PC-3 (cell line): ENCODE results near the gene LIMA1. TPM values are rescaled to one million over a fixed set of nuclear protein-coding genes. Genes with fewer than 3 reads are reported as not detected.

ENCODE experiments used
- ATAC-seq: fragments of 200-7000 bp; cut with Tn5 transposase; 2 replicates; pipeline ENCODE4 v1.9.1; 2020; ENCODE audit warnings: mild to moderate bottlenecking, moderate library complexity
- BruUV-seq: library from RNA; stranded (reverse); fragments of 400-500 nt; replicated peaks from 2 replicates; lab custom pipeline; 2021; lab: Mats Ljungman, UMichigan
- CTCF ChIA-PET: fragments of 300-600 bp; sonication (Branson Sonifier 250); formaldehyde crosslinking; loops from one replicate; lab custom pipeline; 2022; ENCODE audit warnings: antibody characterized with exemption; lab: Charles Lee
- POLR2A ChIA-PET: fragments of 300-600 bp; sonication (Branson Sonifier 250); formaldehyde crosslinking; loops from one replicate; lab custom pipeline; 2022; ENCODE audit warnings: antibody characterized with exemption; ENCODE audit not compliant: unreplicated experiment; lab: Charles Lee
- DNase-seq: peaks from one replicate; pipeline ENCODE4 v3.0.0-alpha.2; 2015
- H2AFZ ChIP-seq: fragments of 300-600 bp; sonication (generic); 2 replicates; pipeline ENCODE4 v1.6.0; 2016; ENCODE audit warnings: antibody characterized with exemption, low read length
- H3F3A ChIP-seq: fragments of 300-600 bp; sonication (generic); one replicate; pipeline ENCODE4 v1.6.0; 2017; ENCODE audit warnings: antibody characterized with exemption, low read length, control low read depth, mild to moderate bottlenecking; ENCODE audit not compliant: unreplicated experiment
- H3K27ac ChIP-seq: fragments of 300-600 bp; sonication (generic); 2 replicates; pipeline ENCODE4 v1.5.1; 2016; ENCODE audit warnings: mild to moderate bottlenecking, low read length
- H3K27me3 ChIP-seq: fragments of 300-600 bp; sonication (generic); 2 replicates; pipeline ENCODE4 v1.6.1; 2016; ENCODE audit warnings: low read length, mixed read lengths
- H3K36me3 ChIP-seq: fragments of 300-600 bp; sonication (generic); 2 replicates; pipeline ENCODE4 v1.6.1; 2016; ENCODE audit warnings: low read depth, mixed run types, low read length, mixed read lengths
- H3K4me1 ChIP-seq: fragments of 300-600 bp; sonication (generic); 2 replicates; pipeline ENCODE4 v1.5.1; 2016; ENCODE audit warnings: low read length; ENCODE audit not compliant: insufficient read depth
- H3K4me2 ChIP-seq: fragments of 300-600 bp; sonication (generic); 2 replicates; pipeline ENCODE4 v1.6.0; 2016; ENCODE audit warnings: low read length
- H3K4me3 ChIP-seq: fragments of 300-600 bp; sonication (generic); 2 replicates; pipeline ENCODE4 v1.5.1; 2016; ENCODE audit warnings: mild to moderate bottlenecking, low read length, mixed read lengths
- H3K79me2 ChIP-seq: fragments of 300-600 bp; sonication (generic); 2 replicates; pipeline ENCODE4 v1.6.1; 2017; ENCODE audit warnings: low read length, mixed read lengths
- H3K9ac ChIP-seq: fragments of 300-600 bp; sonication (generic); 2 replicates; pipeline ENCODE4 v1.6.0; 2016; ENCODE audit warnings: mild to moderate bottlenecking, low read length
- H3K9me2 ChIP-seq: fragments of 300-600 bp; sonication (generic); replicated peaks from 2 replicates; pipeline ENCODE4 v1.6.1; 2016; ENCODE audit warnings: mixed run types, low read length, mixed read lengths
- H3K9me3 ChIP-seq: fragments of 300-600 bp; sonication (generic); 2 replicates; pipeline ENCODE4 v1.6.1; 2016; ENCODE audit warnings: low read length, mixed read lengths
- H4K20me1 ChIP-seq: fragments of 300-600 bp; sonication (generic); 2 replicates; pipeline ENCODE4 v1.6.1; 2016; ENCODE audit warnings: low read length, mixed read lengths
- EZH2 ChIP-seq: fragments of 300-600 bp; sonication (generic); IDR thresholded peaks from one replicate; pipeline ENCODE4 v1.6.1; 2017; ENCODE audit warnings: antibody characterized with exemption, mild to moderate bottlenecking, low read length; ENCODE audit not compliant: unreplicated experiment
- EZH2phosphoT487 ChIP-seq: fragments of 300-600 bp; sonication (generic); IDR thresholded peaks from 2 replicates; pipeline ENCODE4 v1.6.1; 2018; ENCODE audit warnings: mild to moderate bottlenecking, antibody characterized with exemption, low read length, borderline replicate concordance
- intact Hi-C: fragments of 100-400 bp; cut with micrococcal nuclease; formaldehyde crosslinking; loops from 2 replicates; pipeline ENCODE4 v1.9.0; 2023
- total RNA-seq: library from RNA; depleted of rRNA; stranded (reverse); fragments of >200 nt; gene quantifications from 2 replicates; pipeline ENCODE4 v1.2.3, GENCODE V29; 2014
- TF ChIP-seq, protein P1 (sequence below): fragments of 300-600 bp; sonication (generic); conservative IDR thresholded peaks from 2 replicates; pipeline ENCODE4 v1.5.1; 2017; ENCODE audit warnings: antibody characterized with exemption, low read depth, mild to moderate bottlenecking, low read length

The LIMA1 gene
- total RNA-seq, 1 experiment from 2014 or later: 45.1 TPM

DNA sequence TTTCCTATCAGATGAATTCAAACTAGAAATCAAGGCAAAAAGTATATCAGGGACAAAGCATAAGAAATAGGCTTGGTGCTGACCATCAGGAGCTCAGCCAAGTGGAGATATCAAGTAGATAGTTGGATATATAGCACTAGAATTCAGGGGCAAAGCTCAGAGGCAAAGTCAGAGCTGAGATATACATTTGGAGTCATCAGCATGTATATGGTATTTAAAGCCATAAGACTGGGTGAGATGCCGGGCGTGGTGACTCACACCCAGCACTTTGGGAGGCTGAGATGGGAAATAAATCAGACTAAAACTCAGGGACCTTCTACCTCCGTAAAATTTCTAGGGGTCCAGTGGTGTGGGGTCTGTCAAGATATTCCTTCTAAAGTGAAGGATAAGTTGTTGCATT, 38.9 kb upstream of the LIMA1 start:
- CTCF ChIA-PET: interaction anchor here (0.5 kb wide), 1 partner anchor 237 kb away, joined by 3 read pairs; the partner anchor contains the start of gene SMARCD1
- H3K79me2 ChIP-seq: no peaks in the 10 kb centered on the region
- TF ChIP-seq EZH2 (no peak), EZH2phosphoT487 (no peak)
- TF ChIP-seq, protein P1, sequence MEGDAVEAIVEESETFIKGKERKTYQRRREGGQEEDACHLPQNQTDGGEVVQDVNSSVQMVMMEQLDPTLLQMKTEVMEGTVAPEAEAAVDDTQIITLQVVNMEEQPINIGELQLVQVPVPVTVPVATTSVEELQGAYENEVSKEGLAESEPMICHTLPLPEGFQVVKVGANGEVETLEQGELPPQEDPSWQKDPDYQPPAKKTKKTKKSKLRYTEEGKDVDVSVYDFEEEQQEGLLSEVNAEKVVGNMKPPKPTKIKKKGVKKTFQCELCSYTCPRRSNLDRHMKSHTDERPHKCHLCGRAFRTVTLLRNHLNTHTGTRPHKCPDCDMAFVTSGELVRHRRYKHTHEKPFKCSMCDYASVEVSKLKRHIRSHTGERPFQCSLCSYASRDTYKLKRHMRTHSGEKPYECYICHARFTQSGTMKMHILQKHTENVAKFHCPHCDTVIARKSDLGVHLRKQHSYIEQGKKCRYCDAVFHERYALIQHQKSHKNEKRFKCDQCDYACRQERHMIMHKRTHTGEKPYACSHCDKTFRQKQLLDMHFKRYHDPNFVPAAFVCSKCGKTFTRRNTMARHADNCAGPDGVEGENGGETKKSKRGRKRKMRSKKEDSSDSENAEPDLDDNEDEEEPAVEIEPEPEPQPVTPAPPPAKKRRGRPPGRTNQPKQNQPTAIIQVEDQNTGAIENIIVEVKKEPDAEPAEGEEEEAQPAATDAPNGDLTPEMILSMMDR: no peak
- H3K9me2 ChIP-seq: no peaks in the 10 kb centered on the region
- H3K9me3 ChIP-seq: no peaks in the 10 kb centered on the region
- DNase-seq: peak; percentile 19
- no peaks in the 10 kb centered on the region for H4K20me1 ChIP-seq
- no peaks in the 10 kb centered on the region for H3K27me3 ChIP-seq
- H3K4me3 ChIP-seq: no peak overlapping the region
- no peak overlapping the region for H3K27ac ChIP-seq
- intact Hi-C loops: no loop called here
- H3K36me3 ChIP-seq: no peaks in the 10 kb centered on the region
- H3F3A ChIP-seq: no peaks in the 10 kb centered on the region
- ATAC-seq: no peak
- H3K4me1 ChIP-seq: peaks cover 15% of the 10 kb centered on the region
- H3K4me2 ChIP-seq: no peak overlapping the region
- H2AFZ ChIP-seq: no peak overlapping the region
- POLR2A ChIA-PET: no interaction called here
- no peak overlapping the region for H3K9ac ChIP-seq
- no TSS peak for BruUV-seq

DNA sequence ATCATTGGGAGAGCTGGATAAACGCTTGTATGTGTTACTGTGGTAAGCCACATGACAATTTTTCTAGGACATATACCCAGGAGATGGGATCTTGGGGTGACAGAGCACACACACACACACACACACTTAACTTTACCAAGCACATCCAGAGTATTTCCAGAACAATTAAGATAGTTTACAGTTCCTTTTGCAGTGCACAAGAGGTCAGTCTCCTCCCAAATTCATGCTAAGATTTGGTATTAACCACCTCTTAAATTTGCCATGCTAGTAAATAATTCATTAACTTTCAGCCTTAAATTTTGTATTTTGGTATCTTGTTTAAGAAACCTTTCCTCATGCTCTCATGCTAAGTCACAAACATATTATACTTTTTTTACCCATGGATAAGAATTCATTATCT, 33.9 kb upstream of the LIMA1 start:
- no peaks in the 10 kb centered on the region for H3K9me2 ChIP-seq
- CTCF ChIA-PET: no interaction called here
- H3K4me3 ChIP-seq: no peak overlapping the region
- BruUV-seq: no TSS peak
- no peaks in the 10 kb centered on the region for H3F3A ChIP-seq
- intact Hi-C loops: loop anchor here (10.0 kb wide), 2 partner anchors 232 to 318 kb away; partner anchors contain the start of gene SMARCD1
- POLR2A ChIA-PET: no interaction called here
- H2AFZ ChIP-seq: no peak overlapping the region
- DNase-seq (peak; percentile 5), ATAC-seq (no peak)
- no peaks in the 10 kb centered on the region for H3K27me3 ChIP-seq
- H3K27ac ChIP-seq: no peak overlapping the region
- H4K20me1 ChIP-seq: no peaks in the 10 kb centered on the region
- no peaks in the 10 kb centered on the region for H3K79me2 ChIP-seq
- TF ChIP-seq, protein P1: peak; percentile 36; the same call in 1 of the 2 replicates
- TF ChIP-seq EZH2phosphoT487: no peak
- no peak overlapping the region for H3K9ac ChIP-seq
- no peaks in the 10 kb centered on the region for H3K36me3 ChIP-seq
- peaks cover 7% of the 10 kb centered on the region; the same call in 1 of the 2 replicates for H3K4me1 ChIP-seq
- H3K9me3 ChIP-seq: no peaks in the 10 kb centered on the region
- no peak overlapping the region for H3K4me2 ChIP-seq

DNA sequence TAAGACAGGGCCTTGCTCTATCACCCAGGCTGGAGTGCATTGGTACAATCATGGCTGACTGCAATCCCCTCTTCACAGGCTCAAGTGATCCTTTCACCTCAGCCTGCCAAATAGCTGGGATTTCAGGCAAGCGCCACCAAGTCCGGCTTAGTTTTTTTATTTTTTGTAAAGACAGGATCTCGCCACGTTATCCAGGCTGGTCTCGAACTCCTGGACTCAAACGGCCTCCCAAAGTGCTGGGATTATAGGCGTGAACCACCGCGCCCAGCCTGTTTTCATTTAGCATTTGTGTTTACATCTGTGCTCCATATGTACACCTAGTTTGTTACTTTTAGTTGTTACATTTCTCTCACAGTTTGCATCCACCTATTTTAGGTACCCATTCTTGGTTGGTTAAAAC, 32.5 kb upstream of the LIMA1 start:
- Histone ChIP-seq H3K9me2 (no peaks in the 10 kb centered on the region), H3K9ac (no peak overlapping the region), H3K4me3 (no peak overlapping the region), H4K20me1 (no peaks in the 10 kb centered on the region), H2AFZ (no peak overlapping the region), H3K79me2 (no peaks in the 10 kb centered on the region), H3K4me2 (no peak overlapping the region), H3F3A (no peaks in the 10 kb centered on the region), H3K27me3 (no peaks in the 10 kb centered on the region), H3K4me1 (peaks cover 14% of the 10 kb centered on the region), H3K36me3 (no peaks in the 10 kb centered on the region), H3K9me3 (no peaks in the 10 kb centered on the region), H3K27ac (no peak overlapping the region)
- BruUV-seq: no TSS peak
- POLR2A ChIA-PET: no interaction called here
- CTCF ChIA-PET: no interaction called here
- no peak for DNase-seq
- intact Hi-C loops: loop anchor here (10.0 kb wide), 2 partner anchors 231 to 319 kb away; partner anchors contain the start of gene SMARCD1
- no peak for ATAC-seq
- TF ChIP-seq EZH2: no peak
- TF ChIP-seq EZH2phosphoT487: no peak
- TF ChIP-seq, protein P1: no peak
